Forelimb muscle (tissue), 1 donor: Measurements from ENCODE around the gene MTAP. TPM values are rescaled to one million over a fixed set of nuclear protein-coding genes. Genes with fewer than 3 reads are reported as not detected.
A peak's percentile ranks its signal among the peaks of the same experiment; 100 is the strongest.

Experiments used
- DNase-seq: peaks from one replicate; pipeline ENCODE4 v3.0.0-alpha.2; 2013; ENCODE audit warnings: low read depth
- polyA plus RNA-seq: library from polyadenylated mRNA; unstranded; fragments of 120-200 nt; gene quantifications from one replicate; pipeline ENCODE4 v1.2.1, GENCODE V29; 2013; ENCODE audit not compliant: insufficient read length

MTAP gene
- polyA plus RNA-seq: 23.5 TPM

DNA sequence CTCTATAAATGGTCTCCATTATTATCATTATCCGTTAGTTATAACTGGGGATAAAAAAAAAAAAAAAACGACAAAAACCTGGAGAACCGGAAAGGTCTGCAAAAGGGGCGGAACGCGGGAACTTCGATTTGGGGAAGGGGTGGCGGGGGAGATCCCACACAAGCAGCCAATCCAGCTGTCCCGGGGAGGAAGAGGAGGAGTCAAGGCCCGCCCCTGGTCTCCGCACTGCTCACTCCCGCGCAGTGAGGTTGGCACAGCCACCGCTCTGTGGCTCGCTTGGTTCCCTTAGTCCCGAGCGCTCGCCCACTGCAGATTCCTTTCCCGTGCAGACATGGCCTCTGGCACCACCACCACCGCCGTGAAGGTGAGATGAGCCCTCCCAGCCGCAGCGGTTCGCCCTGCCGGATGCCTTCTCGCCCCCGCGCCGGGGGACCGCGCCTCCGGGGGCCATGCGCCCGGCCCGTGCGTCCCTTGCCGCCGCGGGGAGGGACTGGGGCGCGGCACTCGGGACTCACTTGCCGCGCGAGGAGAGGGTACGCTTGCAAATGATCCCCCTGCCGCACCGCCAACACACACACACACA, at the start of gene MTAP:
MTAP (plus strand) TSS at position 219 of the 583 bp plus-strand sequence; CDS start at position 332, 113 bp downstream.
- peak; percentile 85 for DNase-seq

DNA sequence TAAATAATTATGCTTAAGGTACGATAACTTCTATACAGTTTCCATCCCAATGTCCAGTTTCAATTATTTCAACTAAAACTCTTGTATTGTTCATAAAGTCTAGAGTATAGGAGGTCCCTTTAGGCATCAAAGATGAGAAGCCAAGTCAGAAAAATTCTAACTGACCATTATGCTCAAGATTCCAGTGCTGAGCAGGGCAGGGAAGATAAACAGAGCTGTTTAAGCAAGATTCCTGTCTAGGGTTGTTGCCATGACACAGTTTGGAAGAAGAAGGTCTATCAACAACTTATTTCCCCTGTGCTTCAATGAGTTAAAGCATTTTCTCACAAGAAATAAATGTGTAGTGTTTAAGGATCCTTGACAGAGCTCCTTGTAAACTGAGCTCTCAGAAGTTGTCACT, 48.9 kb upstream of the MTAP start:
- DNase-seq: no peak

DNA sequence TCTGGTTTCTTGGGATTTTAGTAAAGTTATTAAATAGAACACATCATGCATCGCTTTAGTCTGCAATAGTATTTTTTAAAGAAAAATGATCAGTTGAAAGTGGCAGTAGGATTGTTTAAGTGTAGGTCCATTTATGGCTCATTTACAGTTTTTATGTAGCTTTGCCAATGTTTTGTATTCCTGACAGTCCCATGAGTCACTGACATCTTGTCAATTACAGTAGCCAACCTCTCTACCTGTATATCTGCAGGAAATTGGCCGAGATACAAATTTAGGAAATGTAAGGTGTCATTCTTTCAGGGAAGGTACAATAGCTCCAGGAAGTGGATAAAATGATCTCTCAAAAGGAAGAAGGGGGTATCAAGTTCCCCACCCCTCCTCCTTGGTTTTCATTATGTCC, 47.7 kb upstream of the MTAP start:
- DNase-seq: no peak

DNA sequence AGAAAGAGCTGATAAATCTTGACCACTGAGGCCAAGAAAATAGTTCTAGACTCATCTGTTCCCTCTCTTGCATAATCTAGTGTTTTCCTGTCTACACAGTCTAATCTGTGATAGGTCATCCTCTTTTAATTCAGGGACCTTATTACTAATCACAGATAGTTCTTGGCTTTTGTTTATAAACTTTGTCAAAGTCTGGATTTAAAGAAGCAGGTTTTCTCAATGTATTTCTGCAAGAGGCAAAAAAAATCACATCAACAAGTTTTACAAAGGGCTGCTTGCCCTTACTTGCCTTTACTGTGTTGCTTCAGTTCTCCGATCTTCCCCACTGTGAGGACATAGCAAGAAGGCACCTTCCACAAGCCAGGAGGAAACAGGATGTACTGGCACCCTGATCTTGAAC, 43.9 kb upstream of the MTAP start:
- DNase-seq: no peak

DNA sequence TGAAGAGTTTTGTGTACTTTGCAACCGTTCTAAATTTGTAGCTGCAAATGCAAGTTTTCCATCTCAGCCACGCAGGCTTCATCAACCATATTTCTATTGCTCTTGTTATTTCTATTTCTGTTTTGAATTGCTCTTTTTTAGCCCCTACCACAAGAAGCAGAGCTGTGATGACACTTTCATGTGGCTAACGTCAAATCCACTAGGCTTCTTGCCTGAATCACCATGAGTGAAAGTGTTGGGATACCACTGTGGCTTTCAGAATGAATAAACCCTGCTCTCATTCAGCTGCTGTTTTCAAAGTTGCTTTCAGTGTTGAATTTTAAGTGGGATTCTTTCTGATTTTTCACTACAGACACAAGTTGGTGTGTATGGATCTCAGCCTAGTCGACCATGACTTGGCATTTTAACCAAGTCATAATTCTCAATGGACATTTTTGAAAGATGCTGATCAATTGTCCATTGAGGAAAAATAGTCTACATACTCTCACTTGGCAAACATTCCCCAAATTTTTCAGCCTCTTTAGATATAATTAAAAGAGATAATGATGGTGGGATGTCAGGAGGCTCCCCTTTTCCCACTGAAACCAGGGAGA, 41.0 kb upstream of the MTAP start:
- DNase-seq: no peak

DNA sequence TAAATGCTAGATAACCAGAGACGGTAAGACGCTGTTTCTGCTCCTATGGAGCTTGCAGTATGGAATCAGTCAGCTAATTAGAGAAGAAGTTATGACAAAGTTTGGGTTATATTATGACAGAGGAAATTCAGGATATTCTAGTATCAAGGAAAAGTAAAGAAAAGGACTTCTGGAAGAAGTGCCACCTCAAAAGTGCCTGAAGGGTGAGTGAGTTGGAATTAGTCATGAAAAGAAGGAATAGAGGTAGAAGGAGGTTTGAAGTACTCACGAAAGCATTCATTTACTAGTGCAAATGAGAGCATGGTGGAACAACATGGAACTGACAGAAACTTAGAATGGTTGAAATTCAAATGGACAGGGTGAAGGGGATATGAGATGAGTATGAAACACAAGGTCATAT, 40.4 kb upstream of the MTAP start:
- DNase-seq: no peak

DNA sequence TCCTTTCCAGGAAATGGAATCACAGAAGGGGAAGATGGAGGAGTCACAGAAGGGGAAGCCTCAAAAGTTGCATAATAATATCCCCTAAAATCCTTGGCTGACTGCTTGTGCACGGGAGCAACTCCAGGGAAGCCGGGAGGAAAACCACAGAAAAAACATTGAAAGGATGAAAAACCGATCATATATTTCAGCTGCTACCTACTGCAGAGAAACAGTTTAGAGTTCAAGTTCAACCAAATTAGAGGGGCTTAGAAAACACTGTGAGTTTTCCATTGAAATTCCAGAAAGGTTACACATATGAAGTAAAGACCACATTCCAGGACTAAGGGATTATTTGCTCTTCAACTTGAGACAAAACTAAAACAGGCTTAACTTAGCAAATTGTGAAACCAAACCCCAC, 37.6 kb upstream of the MTAP start:
- no peak for DNase-seq

DNA sequence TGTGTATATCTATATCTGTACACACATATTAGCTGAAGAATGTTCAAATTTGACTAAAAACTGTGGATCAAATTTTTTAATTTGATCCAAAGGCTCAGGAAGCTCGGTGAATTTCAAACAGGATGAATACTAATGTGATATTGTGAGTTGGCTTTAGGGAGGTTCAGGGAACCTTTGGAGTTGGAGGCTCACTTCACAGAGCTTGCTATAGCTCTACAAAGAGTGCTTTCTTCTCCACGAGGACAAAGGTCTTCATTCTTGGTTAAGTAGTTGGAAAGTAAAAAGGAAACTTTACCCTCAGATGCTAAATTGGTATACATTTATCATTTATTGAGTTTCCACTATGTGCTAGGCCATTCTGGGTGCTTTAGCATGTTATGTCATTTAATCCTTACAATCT, 36.3 kb upstream of the MTAP start:
- DNase-seq: no peak

DNA sequence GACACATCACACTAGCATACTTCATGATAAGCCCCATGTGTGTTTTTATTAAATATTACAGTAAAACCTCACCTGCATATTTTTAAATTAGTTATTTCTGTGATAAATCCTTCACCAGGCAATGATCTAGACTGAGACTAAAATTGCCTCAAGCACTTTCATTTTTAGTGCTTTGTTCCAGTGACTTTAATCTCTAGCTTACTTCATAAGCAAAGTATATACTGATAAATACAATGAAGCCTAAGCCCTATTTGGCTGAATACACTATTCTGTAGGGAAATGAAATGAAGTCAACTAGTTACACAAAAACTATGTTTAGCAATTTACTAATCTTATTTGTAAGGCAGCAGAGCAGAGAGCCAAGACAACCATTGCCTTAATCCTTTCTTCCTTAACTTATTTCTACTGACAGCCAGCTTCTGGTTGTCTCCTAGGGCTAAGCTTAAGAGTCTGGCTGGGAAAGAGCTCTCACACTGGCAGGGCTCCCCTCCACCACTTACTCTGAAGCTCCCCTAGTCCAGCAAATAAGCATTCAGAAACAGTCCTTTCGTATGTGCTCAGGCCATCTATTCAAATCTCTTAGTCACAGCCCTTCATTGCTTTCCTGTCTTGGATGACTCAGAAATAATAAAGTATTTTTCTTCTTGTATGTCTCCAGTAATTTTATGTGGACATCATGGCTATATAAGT, 31.4 kb upstream of the MTAP start:
- peak; percentile 8 for DNase-seq

DNA sequence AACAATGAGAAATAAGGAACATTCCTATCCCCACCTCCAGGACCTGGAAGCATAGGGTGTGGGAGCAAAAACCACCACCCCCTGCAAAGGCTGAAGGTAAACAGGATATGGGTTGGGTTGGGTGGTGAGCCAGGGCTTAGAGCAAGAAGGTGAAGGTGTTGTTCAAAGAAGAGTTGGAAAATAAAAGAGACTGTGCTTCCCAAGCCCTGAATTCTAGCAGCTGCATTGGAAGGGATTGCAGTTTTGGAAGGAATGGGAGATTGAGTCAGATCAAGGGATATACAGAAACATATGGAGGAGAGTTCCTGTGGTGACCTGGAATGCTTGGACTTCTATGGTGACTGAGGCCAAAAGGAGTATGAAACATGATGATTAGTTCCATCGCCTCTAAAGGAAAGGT, 24.7 kb upstream of the MTAP start:
- no peak for DNase-seq

DNA sequence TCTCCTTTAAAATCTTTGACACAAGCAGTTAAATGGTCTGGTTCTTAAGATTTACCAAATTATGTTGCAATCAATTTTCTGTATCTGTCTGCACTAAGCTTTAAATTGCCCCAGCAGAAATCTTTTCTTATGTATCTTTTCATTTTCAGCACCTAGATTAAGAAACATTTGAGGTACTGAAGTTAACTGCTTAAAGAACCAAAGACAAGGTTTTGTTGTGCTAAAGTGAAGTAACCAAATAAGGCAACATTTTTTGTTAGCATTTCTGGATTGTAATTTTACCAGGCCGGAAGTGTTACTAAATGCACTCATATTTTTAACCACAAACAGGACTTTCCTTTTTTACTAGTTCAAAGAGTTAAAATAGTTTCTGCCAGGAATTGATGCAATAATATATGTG, 24.1 kb upstream of the MTAP start:
- DNase-seq: no peak

DNA sequence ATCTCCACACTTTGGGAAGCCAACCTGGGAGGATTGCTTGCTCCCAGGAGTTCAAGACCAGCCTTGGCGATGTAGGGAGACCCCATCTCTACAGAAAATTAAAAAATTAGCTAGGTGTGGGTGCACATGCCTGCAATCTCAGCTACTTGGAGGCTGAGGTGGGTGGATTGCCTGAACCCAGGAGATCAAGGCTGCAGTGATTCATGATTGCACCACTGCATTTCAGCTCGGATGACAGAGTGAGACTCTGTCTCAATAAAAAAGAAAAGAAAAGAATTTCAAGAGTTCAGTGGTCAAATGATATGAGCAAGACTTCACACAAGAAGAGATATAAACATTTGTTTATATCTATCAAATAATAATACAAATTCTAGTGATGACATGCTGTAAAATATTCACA, 23.0 kb upstream of the MTAP start:
- DNase-seq: no peak

DNA sequence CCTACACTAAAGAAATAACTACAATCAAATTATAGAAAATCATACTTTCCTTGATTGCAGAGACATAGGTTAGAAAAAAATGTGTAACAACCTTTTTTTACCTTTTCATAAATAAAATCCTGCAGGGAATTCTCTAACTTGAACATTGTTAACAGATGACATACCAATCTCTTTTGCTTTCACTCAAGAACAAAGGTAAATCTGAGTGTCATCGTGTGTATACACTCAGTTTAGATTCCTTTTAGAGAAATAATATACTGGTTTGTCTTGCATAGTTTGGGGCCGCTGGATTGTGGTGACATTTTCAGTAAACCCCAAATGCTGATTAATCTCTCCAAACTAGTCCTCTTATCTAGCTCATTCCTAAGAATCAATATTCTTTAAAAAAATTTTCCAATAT, 20.8 kb upstream of the MTAP start:
- no peak for DNase-seq

DNA sequence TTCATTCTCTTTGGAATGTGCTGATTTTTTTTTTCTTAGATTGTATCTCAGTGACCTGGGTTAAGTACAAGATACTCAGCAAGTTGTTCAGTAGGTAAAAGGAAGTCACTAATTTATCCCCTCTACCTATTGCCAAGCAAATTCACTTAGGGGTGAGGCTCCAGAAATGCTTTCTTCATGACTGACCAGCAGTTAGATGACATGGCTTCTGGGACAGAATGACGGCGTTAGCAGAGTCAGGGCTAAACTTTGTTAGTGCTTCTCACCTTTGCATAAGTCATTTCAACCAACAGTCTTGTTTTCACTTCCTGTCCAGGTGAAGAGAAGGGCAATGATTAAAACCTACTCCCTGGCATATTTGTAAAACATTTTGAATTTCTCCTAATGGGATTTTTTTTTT, 20.2 kb upstream of the MTAP start:
- DNase-seq: no peak

DNA sequence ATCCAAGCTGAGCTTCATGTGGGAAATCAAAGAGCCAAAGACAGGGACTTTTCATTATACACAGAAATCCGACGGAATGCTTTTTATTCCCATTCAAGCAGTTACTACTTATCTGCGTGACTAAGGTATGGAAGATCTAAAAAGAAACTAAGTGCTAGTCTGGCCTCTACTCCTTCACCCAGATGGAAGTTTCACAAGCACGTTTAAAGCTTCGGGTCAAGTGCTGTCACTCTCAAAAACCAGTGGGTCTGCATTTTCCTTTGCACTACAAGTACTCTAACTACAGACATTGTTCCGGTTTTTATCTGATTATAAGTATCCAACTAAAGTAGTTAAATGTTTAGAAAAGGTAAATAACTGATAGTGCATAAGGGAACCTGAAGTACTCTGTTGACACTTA, 13.7 kb upstream of the MTAP start:
- DNase-seq: no peak

DNA sequence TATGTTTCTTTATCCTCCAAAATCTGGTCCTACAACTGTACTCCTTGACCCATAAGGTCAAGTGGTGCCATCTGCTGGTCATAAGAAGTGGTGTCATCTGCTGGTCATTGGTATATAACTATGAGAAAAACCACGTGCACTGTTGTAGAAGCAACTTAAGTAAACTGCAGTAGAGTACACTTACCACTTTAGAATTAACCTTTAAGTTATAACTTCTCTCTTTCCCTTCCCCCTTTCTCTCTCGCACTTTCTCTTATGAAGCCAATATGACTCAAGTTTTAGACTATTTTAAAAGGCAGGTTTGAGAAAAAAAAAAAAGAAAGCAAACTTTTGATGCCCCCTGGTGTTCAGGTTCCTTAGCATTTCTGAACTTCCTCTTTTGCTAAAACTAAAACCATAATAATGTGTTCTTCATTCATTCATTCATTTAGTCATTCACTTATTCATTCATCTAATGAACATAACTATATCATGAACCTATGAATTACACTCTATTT, 12.8 kb upstream of the MTAP start:
- peak; percentile 90 for DNase-seq

DNA sequence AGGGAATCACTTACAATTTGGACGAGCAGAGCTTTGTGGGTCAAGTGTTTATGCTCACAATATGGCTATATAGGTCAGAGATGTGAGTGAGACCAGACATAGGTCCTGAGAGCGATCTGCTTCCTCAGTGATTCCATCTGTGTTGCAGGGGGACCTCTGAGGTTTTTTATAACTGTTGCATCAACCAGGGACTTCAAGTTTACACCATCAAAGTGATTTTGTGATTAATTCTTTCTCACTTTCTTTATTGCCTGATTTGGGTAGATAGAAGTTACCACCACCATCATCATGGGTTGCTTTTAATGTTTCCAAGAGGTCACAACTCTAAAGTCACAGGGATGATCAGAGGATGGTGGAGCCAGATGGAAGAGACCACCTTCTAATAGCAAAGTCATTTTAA, 7.0 kb upstream of the MTAP start:
- no peak for DNase-seq

DNA sequence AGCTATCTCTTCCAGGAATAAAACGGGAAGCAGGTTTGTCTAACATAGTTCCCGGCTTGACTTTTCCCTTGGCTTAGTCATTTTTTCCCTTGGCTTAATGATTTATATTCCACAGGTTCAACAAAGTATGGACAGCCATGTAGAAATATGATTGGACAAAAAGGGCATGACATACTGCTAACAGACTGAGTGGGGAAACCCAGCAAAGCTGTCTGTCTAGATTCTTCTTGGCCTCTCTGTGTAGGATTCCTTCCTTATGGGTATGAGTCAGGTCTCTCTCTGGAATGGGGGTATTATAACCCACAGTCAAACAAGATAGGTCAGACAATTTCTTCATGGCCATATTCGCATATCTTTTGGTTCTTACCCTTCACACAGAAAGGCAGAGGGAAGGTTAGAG, 5.7 kb upstream of the MTAP start:
- no peak for DNase-seq

DNA sequence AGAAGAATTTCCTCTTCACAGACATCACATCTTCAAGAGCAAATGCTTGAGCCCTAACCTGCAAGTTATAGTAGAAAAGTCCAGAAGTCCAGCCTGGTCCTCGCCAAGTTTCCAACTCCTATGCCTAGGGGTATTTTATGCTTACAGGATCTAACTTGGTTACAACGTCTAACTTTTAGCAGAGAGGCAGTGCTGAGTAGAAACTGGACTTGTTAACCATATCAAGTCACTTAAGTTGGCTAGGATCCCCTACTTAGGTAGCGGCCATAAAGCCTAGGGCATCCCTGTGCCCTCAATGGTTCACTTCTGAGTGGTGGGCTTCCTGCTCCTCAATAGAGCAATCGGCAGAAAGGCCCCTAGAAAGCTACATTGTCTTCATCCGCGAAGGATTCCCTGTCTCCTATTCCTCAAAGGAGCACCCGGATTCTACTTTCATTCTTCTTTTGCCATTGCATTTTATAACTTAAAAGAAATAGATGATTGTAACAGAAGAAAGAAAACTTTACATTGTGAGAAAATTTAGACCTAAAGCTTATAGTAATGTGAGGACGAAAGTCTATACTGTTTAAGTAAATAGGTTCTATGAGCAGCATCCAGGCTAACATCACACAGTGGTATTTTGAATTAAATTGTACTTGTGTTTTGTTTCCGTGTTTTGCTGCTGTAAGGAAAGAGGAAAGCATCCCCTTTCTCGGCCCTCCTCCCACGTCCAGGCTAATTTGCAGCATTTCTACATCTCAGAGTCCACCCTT, 1.3 kb upstream of the MTAP start:
- DNase-seq: no peak

DNA sequence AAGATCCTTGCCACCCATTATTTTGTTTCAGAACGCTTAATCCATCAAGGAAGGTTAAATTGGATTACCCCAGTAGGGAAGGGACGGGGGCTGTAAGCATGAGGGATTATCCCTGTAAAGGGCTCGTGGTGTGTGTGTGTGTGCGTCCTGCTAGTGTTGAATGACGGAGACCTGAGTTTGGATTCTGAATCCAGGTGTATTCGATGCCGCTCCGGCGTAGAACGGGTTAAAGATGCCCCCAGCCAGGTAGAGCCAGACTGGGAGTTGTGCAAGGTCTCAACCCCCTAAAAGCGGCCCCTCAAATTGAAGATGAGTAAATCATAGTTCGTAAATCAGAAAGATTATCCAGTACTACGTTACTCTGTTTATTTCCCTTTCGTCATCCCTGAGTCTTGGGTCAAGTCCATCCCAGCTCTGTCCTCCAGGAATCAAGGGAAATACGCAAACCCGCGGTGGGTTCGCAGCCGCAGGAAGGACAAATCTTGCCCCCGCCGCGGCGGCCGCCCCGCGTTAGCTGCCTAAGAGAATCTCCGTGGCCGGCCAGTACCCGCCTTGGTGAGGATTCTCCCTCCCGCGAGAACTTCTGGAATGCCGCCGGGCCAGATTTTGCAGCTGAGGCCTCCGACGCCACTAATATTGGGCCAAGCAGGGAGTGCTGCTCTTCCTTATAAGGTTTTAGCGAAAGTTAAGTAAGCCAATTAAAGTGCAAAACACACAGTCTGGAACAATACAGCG, 586 bp upstream of the MTAP start:
- DNase-seq: no peak

DNA sequence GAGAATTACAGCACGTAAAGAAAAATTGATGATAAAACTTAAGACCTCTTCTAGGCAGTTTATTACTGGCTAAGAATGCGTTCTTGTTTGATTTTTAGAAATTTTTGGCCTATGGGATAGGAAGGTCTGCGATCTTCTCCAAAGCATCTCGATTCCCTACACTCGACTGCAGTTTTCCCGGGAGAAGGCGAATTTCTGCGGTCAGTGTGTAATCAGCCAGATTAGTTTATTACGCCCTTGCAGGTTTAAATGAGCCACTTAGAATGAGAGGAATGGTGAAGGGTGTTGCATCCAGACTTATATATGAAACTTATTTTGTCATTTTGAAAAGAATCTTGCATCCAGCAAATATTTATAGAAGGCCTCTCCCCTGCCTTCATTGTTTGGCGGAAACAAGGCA, 1.2 kb downstream of the MTAP start:
- no peak for DNase-seq

DNA sequence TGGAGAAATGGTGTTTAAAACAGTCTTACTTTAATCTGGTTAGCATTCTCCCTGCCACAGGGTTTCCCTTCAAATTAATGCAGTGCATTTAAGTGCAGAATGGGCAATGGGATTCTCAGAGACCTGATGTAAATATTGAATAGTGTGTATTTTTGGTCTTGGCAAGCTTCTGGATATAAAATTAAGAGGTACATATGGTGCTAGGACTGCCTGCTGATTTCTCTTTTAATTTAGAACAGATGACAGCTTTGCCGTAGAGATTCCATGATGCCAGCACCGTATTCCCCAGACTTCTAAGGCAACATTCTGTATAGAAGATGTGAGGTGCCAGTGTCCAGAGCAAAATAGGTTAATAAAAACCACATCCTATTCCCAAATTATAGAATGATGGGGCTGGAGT, 1.9 kb downstream of the MTAP start:
- DNase-seq: no peak
